HG03558 (cell line): Measurements from ENCODE around the gene YWHAG.
"Not testable (repeated sequence)": the region's sequence is repeated elsewhere in the genome, so short reads cannot be mapped to it uniquely, and the experiment has no call there.

Source experiments
- ATAC-seq: cut with Tn5 transposase; IDR thresholded peaks from one replicate; pipeline ENCODE4 v1.9.1; 2021; ENCODE audit warnings: moderate number of reproducible peaks; ENCODE audit not compliant: unreplicated experiment; ENCODE audit errors: extremely low read depth

YWHAG gene

DNA sequence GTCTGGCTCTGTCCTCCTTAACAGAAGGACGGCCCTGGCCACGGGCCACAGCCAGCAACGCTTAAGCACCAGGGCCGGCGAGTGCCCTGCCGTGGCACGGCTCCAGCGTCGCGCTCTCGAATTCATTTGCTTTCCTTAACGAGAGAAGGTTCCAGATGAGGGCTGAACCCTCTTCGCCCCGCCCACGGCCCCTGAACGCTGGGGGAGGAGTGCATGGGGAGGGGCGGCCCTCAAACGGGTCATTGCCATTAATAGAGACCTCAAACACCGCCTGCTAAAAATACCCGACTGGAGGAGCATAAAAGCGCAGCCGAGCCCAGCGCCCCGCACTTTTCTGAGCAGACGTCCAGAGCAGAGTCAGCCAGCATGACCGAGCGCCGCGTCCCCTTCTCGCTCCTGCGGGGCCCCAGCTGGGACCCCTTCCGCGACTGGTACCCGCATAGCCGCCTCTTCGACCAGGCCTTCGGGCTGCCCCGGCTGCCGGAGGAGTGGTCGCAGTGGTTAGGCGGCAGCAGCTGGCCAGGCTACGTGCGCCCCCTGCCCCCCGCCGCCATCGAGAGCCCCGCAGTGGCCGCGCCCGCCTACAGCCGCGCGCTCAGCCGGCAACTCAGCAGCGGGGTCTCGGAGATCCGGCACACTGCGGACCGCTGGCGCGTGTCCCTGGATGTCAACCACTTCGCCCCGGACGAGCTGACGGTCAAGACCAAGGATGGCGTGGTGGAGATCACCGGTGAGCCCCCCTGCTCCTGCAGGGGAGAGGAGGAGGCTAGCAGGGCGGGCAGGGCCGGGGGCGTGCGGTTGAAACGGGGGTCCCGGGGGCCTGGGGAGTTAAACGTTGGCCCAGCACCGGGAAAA is 56.2 kb downstream of the YWHAG start, which contains the start of gene HSPB1:
TSS of gene HSPB1 (plus strand) at position 327 of the 855 bp plus-strand sequence. CDS start at position 367, 40 bp downstream.
- ATAC-seq = peak; percentile 39

DNA sequence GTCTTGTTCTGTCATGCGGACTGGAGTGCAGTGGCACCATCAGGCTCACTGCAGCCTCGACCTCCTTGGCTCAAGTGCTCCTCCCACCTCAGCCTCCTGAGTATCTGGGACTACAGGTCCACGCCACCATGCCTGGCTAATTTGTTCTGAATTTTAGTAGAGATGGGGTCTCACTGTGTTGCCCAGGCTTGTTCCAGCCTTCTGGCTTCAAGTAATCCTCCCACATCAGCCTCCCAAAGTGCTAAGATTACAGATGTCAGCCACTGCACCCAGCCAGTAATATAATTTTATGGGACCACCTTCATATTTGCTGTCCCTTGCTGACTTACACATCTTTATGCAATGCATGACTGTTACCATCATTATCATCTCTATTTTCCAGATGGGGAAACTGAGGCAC is 57.8 kb downstream of the YWHAG start:
- no peak for ATAC-seq

DNA sequence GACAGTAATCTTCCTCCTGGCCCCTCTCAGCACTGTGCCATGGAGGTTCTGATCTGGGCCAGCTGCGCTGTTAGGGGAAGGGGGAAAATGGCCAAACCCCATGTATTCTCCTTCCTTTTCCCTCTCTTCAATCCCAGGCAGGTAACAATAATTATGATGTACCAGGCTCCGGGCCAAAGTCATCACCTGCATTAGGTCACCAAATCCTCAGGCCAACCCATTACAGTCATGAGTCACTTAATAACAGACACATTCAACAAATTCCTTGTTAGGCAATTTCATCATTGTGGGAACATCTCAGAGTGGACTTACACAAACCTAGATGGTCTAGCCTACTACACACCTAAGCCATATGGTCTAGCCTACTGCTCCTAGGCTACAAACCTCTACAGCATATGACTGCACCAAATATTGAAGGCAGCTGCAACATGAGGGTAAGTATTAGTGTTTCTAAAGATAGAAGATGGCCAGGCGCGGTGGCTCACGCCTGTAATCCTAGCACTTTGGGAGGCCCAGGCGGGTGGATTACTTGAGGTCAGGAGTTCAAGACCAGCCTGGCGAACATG is 58.5 kb downstream of the YWHAG start:
- ATAC-seq = no peak

DNA sequence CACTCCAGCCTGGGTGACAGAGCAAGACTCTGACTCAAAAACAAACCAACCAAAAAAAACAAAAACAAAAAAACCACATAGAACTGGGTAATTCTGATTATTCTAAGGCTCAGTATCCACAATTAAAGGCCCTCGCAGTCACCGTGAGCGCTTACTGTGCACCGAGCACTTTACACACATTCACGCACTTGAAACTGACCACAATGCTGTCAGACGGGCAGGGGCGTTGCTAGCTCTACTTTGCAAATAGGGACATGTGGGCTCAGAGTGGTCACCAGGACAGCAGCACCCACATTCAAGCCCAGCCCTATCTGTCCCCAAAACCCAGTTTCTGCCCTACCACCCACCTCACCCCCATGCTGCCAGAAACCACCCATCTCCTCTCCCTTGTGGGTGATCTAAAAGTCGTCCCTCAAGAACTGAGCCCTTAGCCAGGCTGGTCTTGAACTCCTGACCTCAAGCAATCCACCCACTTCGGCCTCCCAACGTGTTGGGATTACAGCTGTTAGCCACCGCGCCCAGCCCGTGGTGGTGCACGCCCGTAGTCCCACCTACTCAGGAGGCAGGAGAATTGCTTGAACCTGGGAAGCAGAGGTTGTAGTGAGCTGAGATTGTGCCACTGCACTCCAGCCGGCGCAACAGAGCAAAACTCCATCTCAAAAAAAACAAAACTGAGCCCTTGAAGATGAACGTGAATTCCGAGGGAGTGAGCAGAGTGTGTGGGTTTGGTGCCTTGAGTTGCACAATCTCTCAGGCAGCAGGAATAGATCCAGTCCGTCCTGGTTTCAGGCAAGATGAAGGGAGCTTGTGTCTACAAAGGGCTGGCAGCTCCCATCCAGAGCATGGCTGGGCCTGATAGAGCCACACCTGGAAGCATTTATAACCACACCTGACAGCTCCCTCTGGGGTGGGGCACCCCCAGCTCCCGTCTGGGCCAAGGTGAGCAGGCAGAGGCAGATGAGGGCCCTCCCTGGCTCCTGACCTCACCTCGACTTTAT is 61.7 kb downstream of the YWHAG start:
- no peak for ATAC-seq

DNA sequence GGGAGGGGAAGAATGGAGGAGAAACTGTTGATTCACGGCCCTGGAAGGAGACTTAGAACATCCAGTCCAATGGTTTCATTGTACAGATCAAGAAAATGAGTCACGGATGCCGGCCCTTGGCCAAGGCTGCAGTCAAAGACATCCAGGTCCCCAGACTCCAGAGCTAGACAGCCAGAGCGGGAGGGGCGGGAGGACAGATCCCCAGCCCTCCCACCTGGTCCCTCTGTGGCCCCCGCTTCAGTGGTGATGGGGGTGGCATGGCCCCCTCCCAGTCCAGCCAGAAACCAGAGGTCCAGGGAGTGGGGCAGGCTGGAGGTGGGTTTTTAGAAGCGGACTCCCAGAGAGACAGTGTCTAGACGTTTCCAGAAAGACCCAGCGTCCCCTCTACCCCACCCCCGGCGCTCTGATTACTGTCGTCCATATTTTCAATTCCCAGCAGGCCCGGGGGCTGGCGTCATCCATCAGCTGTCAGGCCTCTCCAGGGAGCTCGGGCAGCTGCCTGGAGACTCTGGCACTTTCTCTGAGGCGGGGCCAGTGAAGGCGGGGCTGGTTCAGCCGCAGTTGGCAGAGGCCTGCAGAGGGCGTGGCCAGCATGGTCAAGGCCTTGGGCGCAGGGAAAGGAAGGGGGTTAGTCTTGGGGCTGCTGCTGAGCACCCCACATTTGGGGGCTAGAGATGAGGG is 64.3 kb downstream of the YWHAG start:
- ATAC-seq = no peak

DNA sequence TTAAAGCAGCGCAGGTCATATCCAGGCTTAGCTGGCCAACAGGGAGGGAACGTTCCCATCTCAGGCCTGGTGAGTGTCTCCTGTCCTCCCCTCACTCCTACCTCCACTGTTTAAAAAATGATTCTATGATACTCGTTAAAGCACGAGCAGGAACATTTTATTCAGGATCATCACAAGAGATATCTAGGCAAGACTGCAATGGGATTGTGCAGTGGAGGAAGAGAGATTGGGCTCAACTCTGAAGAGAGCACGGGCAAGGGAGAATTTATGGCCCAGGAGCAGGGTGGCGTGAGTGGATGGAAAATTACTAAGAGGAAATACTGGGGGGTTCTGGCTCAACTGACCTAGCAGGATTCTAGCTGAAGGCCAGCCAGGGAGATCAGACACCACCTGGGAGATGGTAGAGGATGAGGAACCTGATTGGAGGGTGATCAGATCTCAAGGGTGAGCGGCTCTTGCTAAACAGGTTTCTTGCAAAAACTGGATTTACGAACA is 65.3 kb downstream of the YWHAG start:
- ATAC-seq = no peak

DNA sequence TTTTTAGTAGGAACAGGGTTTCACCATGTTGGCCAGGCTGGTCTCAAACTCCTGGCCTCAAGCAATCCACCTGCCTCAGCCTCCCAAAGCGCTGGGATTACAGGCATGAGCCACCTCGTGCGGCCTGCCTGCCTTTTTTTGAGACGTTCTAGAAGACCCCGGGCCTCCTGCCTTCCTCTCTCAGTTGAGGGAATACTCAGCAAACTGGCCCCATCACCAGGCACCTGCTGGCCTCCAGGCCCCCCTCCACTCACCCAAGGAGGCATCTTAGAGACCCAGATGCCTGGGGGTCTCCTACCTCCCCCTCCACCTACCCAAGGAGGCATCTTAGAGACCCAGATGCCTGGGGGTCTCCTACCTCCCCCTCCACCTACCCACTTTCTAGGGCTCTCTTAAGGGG is 65.9 kb downstream of the YWHAG start:
- not testable (repeated sequence) for ATAC-seq

DNA sequence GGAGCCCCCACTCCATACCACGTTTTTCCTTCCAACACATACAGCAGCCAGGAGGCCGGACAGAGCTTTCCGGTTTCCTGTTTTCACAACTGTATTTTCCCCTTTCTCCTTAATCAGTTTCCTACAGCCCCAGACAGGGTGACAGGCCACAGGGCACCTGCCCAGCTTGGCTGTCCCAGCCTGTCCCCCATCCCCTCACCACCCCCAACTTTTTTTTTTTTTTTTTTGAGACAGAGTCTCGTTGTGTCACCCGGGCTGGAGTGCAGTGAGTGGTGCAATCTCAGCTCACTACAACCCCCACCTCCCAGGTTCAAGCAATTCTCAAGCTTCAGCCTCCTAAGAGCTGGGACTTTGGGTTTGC is 66.6 kb downstream of the YWHAG start:
- no peak for ATAC-seq

DNA sequence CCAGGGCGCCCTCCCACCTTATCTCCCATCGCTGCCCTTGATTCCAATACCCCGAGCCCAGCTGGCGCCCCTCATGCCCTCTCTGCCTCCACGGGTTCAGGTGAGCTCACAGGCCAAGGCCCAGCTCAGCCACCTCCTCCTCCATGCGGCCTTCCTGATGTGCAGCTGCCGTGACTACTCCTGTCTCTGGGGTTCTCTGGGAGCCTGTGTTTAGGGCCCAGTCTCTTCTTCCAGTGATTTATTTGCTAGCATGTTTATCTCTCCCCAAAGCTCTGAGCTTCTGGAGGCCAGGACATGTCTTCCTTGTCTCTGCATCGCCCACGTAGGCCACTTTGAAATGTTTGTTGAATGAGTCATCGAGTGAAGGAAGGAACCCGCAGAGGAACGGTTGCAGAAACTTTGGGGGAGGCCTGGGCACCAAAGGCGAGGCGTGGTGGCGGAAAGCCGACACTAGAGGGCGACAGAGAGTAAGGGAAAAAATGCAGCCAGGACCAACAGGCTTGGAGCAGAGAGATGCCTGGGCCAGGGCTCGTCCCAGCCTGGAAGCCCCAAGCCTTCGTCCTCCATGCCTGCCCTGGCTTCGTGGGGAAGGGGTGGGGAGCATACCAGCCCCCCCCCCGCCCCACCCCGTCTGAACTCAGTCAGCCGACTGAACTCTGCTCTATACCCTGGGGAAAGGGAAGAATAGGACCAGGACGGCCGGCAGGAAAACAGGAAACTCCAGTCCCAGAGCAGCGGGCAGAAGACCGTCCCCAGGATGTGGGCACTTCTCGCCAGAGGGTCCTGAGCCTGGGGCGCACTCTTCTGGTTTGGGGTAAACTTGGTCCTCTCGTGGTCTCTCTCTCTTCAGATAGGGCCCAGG is 67.2 kb downstream of the YWHAG start:
- no peak for ATAC-seq

DNA sequence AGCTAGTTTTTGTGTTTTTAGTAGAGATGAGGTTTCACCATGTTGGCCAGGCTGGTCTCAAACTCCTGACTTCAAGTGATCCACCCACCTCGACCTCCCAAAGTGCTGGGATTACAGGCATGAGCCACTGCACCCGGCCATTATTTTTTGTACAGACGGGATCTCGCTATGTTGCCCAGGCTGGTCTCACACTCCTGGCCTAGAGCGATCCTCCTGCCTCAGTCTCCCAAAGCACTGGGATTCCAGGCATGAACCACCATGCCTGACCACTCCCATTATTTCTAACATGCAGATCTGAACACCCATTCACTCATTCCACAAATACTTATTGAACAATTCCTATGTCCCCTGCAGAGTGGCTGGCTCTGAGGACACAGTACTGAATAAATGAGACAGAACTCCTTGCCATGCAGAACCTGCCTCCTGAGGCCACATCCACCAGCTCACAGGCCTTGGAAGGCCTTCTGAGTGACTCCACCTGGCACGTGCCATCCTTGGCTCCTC is 67.9 kb downstream of the YWHAG start:
- ATAC-seq = not testable (repeated sequence)

DNA sequence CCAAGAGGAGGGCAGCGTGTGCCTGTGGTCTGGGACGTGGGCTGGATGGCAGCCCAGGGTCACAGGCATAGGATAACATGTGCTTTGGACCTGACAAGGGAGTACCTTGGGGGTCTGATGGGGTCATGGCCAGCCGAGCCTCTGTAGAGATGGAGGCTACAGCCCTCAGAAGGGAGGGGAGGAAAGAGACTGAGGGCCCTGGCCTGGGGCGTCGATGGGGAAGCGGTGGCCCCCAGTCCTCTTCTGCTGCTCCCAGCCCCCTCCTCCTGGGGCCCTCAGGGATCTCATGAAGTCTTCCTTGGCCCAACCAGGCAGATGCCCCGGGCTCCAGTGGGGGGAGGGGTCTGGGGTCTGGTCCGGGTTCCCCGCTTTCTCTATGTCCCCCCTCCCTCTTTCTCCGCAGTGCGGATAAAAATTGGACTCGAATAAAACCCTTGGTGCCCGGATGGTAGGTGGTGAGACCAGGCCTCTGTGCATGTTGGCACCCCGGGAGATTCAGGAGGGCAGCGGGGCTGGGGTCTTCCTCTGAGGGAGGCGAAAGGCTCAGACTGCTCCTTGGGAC is 71.9 kb downstream of the YWHAG start:
- no peak for ATAC-seq

DNA sequence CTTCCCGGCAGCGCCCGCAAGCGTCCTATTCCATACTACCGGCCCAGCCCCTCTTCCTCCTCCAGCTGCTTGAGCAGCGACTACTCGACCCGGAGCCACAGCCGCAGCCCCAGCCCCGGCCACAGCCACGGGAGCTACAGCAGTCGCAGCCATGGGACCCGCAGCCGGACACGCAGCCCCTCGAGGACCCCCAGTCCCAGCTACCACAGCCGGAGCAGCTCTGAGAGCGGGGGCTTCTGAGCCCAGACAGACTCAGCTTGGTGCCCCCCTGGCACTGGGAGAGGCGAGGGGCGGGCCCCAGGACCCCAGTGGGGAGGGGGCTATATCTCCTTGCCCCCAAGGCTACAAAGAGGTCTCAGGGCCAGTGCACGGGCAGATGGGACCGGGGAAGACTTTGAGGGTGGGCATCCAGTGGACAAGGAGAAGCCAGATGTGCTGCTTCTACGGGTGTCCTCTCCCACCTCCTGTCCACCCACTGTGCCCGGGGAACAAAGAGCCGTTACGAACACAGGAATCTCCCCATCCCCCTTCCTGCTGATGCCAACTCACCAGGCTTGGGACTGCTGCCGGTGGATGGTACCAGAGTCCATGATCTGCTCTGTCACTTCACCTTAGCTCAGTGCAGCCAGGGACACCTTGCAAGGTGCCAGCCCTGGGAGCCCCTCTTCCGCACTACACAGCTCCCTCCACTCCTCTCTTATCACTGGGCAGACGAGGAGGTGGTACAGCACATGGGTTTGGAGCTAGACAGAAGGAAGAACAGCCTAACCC is 73.0 kb downstream of the YWHAG start:
- ATAC-seq = no peak

DNA sequence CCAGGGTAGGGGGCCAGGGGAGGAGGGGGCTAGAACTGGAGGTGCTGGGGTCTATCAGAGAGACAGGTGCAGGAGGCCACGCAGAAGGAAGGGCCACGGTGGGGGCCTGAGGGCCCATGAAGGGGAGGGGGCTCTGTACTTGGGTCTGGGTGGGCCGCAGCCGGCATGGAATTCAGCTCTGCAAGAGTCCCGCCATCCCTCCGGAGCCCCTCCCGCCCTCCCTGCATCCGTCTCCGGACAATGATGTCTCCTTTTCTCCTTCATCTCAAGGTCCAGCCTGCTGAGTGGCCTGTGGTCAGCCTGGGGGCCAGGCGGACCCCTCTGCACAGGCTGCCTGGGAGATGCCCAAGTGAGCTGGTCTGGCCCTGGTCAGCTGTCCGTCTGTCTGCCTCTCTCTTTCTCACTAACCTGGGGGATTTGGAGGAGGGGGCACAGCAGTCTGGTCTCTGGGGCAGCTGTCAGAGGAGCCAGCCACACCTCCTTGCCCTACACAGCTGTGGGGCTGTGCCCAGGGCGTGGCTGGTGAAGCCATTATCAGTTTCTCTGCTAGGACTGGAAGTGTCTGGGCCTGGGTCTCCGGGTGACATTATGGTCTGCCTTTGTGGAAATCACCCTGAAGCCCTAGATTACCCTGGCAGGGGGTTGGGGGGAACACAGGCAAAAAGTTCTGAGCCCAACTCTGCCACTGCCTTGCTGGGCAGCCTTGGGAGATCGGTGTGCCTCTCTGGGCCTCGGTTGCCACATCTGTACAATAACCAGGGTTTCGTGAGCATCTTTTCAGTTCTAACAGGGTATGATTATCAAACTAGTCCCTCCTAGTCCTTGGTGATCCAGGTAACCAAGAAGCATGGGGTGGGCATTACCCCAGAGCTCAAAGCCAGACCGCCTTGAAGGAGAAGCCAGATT is 75.3 kb downstream of the YWHAG start:
- ATAC-seq = no peak

DNA sequence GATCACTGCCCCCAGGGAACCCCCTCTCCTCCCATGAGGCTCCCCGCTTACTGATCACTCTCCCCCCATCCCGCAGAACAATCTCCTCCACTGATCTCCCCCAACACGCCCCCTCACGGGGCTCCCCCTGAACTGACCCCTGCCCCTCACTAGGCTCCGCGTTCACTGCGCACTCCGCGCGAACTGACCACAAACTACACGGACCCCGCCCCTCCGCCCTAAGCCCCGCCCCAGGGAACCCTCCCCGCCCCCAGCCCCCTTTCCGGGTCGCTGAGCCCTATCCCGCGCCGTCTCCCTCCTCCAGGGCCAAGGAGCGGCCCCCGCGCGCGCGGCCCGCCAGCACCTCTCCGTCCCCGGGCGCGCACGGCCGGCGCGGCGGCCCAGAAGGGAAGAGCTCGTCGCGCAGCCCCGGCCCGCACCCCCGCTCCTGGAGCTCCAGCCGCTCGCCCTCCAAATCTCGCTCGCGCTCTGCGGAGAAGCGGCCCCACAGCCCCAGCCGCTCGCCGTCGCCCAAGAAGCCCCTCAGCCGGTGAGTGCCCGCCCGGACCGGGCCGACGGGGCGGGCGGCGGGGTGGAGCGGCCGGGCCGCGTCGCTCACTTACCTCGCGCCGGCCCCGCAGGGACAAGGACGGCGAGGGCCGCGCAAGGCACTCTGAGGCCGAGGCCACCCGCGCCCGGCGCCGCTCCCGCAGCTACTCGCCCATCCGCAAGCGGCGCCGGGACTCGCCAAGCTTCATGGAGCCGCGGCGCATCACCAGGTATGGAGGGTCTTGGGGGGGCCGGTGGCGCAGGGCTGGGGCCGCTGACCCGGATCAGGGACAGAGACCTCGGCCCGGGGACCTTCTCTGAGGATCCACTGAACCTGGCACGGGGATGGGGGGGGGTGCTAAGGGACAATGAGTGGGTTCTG is 76.2 kb downstream of the YWHAG start:
- no peak for ATAC-seq

DNA sequence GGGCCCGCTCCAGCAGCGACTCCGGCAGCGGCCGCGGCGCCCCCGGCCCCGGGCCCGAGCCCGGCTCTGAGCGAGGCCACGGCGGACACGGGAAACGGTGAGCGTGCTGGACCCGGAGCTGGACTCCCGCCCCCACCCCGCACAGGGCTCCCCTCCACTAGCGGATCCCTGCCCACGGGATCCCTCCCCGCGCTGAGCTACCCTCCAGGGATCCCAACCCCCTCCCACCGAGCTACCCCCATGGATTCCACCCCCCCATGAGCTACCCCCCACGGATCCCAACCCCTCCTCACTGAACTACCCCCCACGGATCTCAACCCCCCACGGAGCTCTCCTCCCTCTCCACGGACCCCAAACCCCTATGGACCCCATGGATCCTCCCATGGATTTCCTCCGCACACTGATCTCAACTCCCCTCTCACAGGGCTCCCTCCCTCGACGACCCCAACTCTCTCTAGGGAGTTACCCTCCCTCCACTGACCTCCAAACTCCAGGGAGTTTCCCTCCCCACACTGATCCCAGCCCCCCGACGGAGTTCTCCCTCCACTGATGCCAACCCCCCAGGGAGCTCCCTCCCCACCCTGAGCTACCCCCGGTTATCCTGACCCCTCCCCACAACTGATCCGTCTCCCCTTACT is 77.0 kb downstream of the YWHAG start:
- ATAC-seq = no peak
